IPS-20b (cell line): ENCODE data around the gene SUSD6.

Source experiments
- H3K27ac ChIP-seq: one replicate; pipeline ENCODE4 v1.5.1; 2013; ENCODE audit warnings: low read length
- H3K27me3 ChIP-seq: 2 replicates; pipeline ENCODE4 v1.6.1; 2013; ENCODE audit warnings: mild to moderate bottlenecking, low read length, inconsistent platforms; ENCODE audit not compliant: insufficient read depth
- H3K36me3 ChIP-seq: 2 replicates; pipeline ENCODE4 v1.6.1; 2013; ENCODE audit warnings: low read depth, mild to moderate bottlenecking, inconsistent platforms, low read length, moderate library complexity; ENCODE audit not compliant: insufficient read depth
- H3K4me1 ChIP-seq: 2 replicates; pipeline ENCODE4 v1.6.1; 2013; ENCODE audit warnings: mild to moderate bottlenecking, control low read depth, inconsistent platforms, low read length, moderate library complexity; ENCODE audit not compliant: insufficient read depth
- H3K4me3 ChIP-seq: 2 replicates; pipeline ENCODE4 v1.5.1; 2013; ENCODE audit warnings: mild to moderate bottlenecking, low read length, inconsistent platforms
- H3K9ac ChIP-seq: 2 replicates; pipeline ENCODE4 v1.6.1; 2013; ENCODE audit warnings: low read depth, mild to moderate bottlenecking, inconsistent platforms, low read length, moderate library complexity
- H3K9me3 ChIP-seq: 2 replicates; pipeline ENCODE4 v1.6.1; 2013; ENCODE audit warnings: mild to moderate bottlenecking, low read depth, low read length, inconsistent platforms; ENCODE audit not compliant: insufficient read depth

SUSD6 gene

GRCh38 chr14:69625299-69626131 is 14.1 kb downstream of the SUSD6 start:
- H3K4me3 ChIP-seq = no peak overlapping the region
- H3K27ac ChIP-seq = no peak overlapping the region

GRCh38 chr14:69626132-69626500 is 14.7 kb downstream of the SUSD6 start:
- H3K9ac ChIP-seq = no peak overlapping the region
- no peaks in the 10 kb centered on the region for H3K27me3 ChIP-seq
- no peaks in the 10 kb centered on the region for H3K4me1 ChIP-seq
- no peaks in the 10 kb centered on the region for H3K36me3 ChIP-seq
- H3K4me3 ChIP-seq = no peak overlapping the region
- no peak overlapping the region for H3K27ac ChIP-seq
- H3K9me3 ChIP-seq = no peaks in the 10 kb centered on the region

More at GRCh38 chr14:69625299-69626131, 14.1 kb downstream of the SUSD6 start:
- Histone ChIP-seq H3K27me3 (no peaks in the 10 kb centered on the region), H3K9ac (no peak overlapping the region), H3K9me3 (no peaks in the 10 kb centered on the region), H3K36me3 (no peaks in the 10 kb centered on the region), H3K4me1 (no peaks in the 10 kb centered on the region)

- peaks cover 26% of the 10 kb centered on the region for H3K4me1 ChIP-seq
- H3K9ac ChIP-seq = no peak overlapping the region
- no peak overlapping the region for H3K4me3 ChIP-seq
- H3K27me3 ChIP-seq = no peaks in the 10 kb centered on the region
- no peaks in the 10 kb centered on the region for H3K36me3 ChIP-seq
- H3K27ac ChIP-seq = no peak overlapping the region
- H3K9me3 ChIP-seq = no peaks in the 10 kb centered on the region
These were observed 18.1 kb downstream of the SUSD6 start for GRCh38 chr14:69629225-69630127.

GRCh38 chr14:69630360-69630759 is 19.0 kb downstream of the SUSD6 start:
- Histone ChIP-seq H3K27ac (no peak overlapping the region), H3K27me3 (no peaks in the 10 kb centered on the region), H3K4me1 (peaks cover 26% of the 10 kb centered on the region), H3K9me3 (no peaks in the 10 kb centered on the region), H3K36me3 (no peaks in the 10 kb centered on the region), H3K9ac (no peak overlapping the region), H3K4me3 (no peak overlapping the region)

- no peak overlapping the region for H3K4me3 ChIP-seq
- H3K9ac ChIP-seq = no peak overlapping the region
- H3K27ac ChIP-seq = no peak overlapping the region
- no peaks in the 10 kb centered on the region for H3K27me3 ChIP-seq
- peaks cover 33% of the 10 kb centered on the region for H3K4me1 ChIP-seq
- no peaks in the 10 kb centered on the region for H3K36me3 ChIP-seq
- no peaks in the 10 kb centered on the region for H3K9me3 ChIP-seq
These were observed 20.1 kb downstream of the SUSD6 start for GRCh38 chr14:69631509-69631908.

GRCh38 chr14:69632164-69632563 is 20.8 kb downstream of the SUSD6 start:
- no peaks in the 10 kb centered on the region for H3K36me3 ChIP-seq

GRCh38 chr14:69632593-69633151 is 21.3 kb downstream of the SUSD6 start:
- no peak overlapping the region for H3K4me3 ChIP-seq
- H3K9ac ChIP-seq = no peak overlapping the region
- no peaks in the 10 kb centered on the region for H3K27me3 ChIP-seq
- no peaks in the 10 kb centered on the region for H3K9me3 ChIP-seq
- peaks cover 42% of the 10 kb centered on the region for H3K4me1 ChIP-seq
- H3K36me3 ChIP-seq = no peaks in the 10 kb centered on the region
- no peak overlapping the region for H3K27ac ChIP-seq

More at GRCh38 chr14:69632164-69632563, 20.8 kb downstream of the SUSD6 start:
- Histone ChIP-seq H3K27ac (no peak overlapping the region), H3K9me3 (no peaks in the 10 kb centered on the region), H3K4me3 (no peak overlapping the region), H3K9ac (no peak overlapping the region), H3K27me3 (no peaks in the 10 kb centered on the region), H3K4me1 (peaks cover 37% of the 10 kb centered on the region)

GRCh38 chr14:69633238-69633637 is 21.8 kb downstream of the SUSD6 start:
- H3K9me3 ChIP-seq = no peaks in the 10 kb centered on the region
- no peaks in the 10 kb centered on the region for H3K27me3 ChIP-seq
- H3K4me3 ChIP-seq = no peak overlapping the region
- peaks cover 47% of the 10 kb centered on the region for H3K4me1 ChIP-seq
- H3K9ac ChIP-seq = no peak overlapping the region
- no peak overlapping the region for H3K27ac ChIP-seq
- no peaks in the 10 kb centered on the region for H3K36me3 ChIP-seq

- no peak overlapping the region for H3K27ac ChIP-seq
- peaks cover 7% of the 10 kb centered on the region for H3K9me3 ChIP-seq
- no peaks in the 10 kb centered on the region for H3K36me3 ChIP-seq
- no peaks in the 10 kb centered on the region for H3K27me3 ChIP-seq
- H3K9ac ChIP-seq = no peak overlapping the region
- H3K4me3 ChIP-seq = no peak overlapping the region
- peaks cover 51% of the 10 kb centered on the region for H3K4me1 ChIP-seq
These were observed 24.7 kb downstream of the SUSD6 start for GRCh38 chr14:69635981-69636639.

- H3K9me3 ChIP-seq = peaks cover 14% of the 10 kb centered on the region
- H3K27me3 ChIP-seq = no peaks in the 10 kb centered on the region
- H3K36me3 ChIP-seq = no peaks in the 10 kb centered on the region
- H3K9ac ChIP-seq = peak overlapping the region; percentile 35; the same call in 1 of the 2 replicates
- H3K4me3 ChIP-seq = peak overlapping the region; percentile 38; the same call in 1 of the 2 replicates
- no peak overlapping the region for H3K27ac ChIP-seq
- peaks cover 47% of the 10 kb centered on the region for H3K4me1 ChIP-seq
These were observed 25.5 kb downstream of the SUSD6 start for GRCh38 chr14:69636718-69637480.
